RPMI8226 (cell line): Measurements from ENCODE around the gene RNF32.
"Not testable (repeated sequence)": the region's sequence is repeated elsewhere in the genome, so short reads cannot be mapped to it uniquely, and the experiment has no call there.

Experiments
- DNase-seq: peaks from one replicate; pipeline ENCODE4 v3.0.0-alpha.2; 2015

RNF32 gene

DNA sequence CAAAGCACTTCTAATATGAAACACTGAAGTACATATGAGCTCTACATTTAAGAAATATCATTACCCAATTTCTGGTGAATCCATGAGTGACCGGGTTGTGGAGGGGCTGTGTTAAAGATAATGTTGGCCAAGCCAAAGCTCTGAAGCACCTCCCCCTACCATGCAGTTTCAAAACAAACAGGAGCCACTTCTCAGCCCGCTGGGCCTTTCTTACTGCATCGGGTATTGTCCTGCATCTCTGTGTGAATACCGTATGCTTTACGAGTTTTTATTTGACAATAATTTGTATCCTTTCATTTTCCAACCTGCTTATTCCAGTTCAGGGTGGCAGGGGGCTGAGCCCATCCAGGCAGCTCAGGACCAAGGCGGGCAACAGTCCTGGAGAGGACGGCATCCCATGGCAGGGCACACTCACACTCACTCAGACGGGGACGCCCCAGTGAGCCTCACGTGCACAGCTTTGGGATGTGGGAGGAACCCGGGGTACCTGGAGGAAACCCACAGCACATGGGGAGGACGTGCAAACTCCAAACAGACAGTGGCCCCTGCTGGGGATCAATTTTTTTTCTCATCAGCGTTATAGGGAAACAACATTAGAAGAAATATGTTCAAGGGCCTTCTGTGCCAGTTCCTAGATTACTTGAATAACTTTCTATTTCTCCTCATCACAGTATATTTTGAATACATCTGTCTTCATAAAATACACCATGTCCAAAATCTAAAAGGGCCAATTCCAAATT is 1.9 kb downstream of the RNF32 start:
- DNase-seq, result no peak

DNA sequence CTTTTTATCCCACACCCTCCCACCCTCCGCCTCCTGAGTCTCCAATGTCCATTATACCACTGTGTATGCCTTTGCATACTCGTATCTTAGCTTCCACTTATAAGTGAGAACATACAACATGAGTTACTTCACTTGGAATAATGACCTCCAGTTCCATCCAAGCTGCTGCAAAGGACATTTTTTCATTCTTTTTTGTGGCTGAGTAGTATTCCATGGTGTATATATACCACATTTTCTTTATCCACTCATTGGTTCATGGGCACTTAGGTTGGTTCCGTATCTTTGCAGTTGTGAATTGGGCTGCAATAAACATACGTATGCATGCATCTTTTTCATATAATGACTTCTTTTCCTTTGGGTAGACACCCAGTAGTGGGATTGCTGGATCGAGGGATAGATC is 6.8 kb downstream of the RNF32 start:
- not testable (repeated sequence) for DNase-seq

DNA sequence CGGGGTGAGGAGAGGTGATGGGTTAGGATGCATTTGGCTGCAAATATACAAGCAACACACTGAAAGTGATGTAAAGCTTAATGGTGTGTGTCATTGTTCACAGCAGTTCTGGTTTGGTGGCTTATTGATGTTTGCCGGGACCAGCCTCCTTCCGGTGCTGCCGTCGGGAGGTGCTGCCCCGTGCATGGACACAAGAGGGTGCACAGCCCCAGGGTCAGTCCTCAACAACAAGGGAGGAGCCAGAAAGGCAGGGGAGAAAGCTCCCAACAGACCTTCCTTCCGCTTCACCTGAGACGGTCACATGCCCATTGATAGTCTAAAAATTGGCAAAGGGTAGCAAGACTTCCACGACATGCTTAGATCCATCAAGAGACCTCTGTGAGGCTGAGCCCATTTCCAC is 9.5 kb downstream of the RNF32 start:
- peak; percentile 18 for DNase-seq

DNA sequence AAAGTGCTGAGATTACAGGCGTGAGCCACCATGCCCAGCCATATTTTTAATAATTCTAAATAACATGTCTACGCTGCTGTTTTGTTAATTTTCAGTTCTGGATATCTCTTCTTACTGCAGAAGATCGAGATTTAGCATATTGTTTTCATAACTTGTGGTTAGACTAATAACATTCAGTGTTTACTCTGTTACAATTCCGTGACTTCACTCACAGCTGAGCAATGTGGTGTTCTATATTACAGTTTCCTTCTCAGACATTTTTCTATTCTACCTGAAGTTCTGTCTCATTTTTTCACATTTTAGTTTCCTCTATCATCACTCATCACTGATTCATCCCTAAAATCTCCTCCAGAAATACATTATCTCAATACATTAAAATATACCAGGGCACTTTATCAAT is 10.9 kb downstream of the RNF32 start:
- DNase-seq, result no peak

DNA sequence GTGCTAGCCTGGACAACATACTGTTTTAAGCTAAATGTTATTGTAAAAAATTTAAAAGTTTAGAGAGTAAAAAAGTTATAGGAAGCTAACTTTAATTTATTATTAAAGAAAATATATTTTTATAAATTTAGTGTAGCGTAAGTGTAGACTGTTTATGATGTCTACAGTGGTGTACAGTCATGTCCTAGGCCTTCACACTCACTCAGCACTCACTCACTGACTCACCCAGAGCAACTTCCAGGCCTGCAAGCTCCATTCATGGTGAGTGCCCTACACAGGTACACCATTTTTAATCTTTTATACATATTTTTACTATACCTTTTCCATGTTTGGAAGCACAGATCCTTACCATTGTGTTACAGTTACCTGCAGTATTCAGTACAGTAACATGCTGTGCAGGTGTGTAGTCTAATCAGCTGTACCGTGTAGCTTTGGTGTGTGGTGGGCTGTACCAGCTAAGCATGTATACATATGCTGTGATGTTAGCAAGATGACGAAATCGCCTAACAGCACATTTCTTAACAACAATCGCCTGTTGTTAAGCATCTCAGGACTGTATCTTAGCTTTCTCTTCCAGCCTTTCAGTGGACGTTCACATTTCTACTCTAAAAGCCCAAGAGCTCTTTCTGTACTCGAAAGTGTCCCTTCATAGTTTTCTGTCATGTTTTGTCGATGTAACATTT is 12.5 kb downstream of the RNF32 start:
- no peak for DNase-seq

DNA sequence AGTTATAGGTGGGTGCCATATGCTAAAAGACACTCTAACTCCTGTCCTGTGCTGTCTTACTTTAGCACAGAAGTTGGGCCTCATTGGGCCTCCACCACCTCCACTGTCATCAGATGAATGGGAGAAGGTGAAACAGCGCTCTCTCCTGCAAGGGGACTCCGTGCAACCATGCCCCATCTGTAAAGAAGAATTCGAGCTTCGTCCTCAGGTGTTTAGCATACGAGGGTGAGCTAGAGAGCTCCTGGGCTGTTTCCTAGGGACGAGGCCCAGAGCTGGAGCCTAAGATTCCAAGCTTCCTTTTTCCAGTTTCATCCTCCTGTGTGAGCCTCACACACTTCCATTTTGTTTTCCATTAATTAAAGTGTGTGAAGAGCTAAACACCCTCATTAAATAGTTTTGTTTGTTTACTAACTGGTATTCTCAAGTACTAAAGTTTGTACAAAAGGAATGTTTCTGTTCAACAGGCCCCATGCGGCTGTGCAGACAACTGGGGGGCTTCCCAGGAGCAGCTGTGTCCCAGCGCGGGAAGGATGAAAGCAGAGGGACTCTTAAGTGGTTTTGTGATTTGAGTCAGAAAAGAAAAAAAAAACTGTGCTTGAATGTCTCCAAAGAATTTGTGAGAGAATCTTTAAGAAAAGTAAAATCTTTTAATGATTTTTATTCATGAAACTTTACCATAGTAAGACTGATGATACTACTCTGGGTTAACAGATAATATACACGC is 14.1 kb downstream of the RNF32 start:
- no peak for DNase-seq

DNA sequence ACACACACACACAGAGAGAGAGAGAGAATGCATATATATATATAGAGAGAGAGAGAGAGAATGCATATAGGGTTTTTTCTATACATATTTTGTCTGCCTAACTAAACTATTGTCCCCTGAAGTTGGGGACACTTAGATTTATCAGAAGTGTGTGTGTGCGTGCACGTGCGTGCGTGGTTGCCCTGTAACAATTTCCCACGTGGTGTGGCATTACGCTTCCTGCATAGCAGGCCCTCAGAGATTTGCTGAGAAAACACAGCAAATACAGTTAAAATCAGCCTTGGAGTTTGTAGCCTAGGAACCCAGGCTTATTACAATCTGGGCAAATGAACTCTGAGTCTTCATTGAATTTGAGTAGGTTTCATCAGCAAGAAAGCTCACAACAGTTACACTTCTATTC is 14.7 kb downstream of the RNF32 start:
- DNase-seq, result no peak

DNA sequence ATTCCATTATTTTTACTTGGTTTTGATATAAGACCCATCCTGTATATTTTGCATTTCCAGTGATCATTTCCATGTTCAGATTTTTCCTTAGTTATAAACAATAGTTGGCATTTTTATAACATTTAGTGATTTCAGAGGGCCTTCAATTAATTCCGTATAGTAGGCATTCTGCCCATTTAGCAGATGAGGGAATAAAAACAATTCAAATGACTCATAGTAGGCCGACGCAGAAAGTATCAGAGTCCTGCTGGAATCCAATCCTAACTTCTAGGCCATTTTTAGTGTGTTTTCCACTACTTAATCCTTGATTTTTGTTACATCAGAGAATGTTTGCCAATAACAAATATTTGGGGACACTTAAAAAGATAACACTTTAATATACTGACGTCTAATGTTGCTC is 15.4 kb downstream of the RNF32 start:
- no peak for DNase-seq

DNA sequence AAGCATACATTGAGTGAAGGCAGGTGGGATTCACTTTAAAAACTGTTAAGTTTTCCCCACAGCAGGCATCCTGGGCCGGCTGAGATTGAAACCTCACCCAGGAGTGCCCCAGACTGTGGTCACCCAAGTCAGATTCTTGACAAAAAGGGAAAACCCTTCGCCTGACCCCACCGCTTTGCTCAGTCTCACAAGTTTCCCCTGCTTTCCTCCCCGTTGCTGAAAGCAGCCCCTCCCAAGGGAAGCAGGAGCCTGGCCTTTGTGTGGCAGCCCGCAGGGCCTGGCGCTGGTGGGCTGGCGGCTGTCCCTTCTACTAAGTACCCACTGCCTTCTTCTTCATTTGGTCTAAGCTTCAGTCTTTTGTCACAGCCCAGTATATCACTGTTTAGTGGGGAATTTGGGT is 16.0 kb downstream of the RNF32 start:
- no peak for DNase-seq

DNA sequence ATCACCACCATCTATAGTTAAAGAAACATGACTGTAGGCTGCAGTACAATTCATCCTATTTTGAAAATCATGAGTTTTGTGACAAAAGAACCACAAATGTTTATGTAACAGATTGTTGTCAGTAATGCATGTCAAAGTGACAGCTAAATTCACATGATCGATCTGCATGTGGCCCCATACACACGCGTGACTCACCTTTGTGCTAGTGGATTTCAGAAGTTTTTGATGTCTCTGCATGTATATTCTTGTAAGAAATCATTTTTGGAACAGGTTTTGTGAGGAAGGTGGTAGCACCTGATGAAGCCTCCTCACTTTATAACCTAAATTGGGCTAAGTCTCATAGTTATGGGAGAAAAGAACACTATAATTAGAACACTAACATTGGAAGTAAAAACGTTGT is 17.1 kb downstream of the RNF32 start:
- DNase-seq, result no peak

DNA sequence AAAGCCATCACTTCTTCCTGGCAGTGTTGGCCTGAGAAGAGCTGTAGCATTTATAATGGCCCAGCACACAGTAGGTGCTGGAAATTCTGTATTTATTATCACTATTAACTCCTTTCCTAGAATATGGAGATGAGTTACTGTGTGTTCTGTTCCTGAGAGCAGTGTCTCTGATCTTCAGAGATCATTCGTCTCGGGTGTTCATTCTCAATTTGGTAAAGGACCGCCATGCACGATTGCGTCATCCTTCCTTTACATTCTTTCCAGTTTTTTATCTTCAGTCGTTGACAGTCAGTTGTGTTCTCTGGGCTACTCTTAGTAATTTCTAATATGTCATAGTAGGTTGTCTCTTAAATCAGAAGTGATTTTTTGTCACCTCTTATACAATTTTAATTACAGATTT is 18.6 kb downstream of the RNF32 start:
- DNase-seq, result no peak

DNA sequence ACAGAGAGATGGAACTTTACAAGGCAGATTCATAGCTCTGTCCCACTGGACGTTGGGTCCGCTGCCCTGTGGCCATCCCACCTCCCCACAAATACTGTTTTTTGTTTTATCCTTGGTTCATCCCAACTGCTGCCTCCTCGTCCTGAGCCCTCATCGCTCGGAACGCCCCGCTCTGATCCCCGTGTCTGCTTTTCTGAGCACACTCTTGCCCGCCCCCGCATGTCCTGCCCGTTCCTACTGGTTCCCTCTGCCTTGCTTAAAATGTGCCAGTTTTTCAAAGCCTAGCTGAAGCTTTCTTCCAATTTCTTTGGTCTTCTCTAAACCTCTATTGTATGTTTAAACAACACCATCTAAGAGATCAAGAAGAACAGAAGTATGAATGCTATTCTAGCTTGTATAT is 19.4 kb downstream of the RNF32 start:
- no peak for DNase-seq

DNA sequence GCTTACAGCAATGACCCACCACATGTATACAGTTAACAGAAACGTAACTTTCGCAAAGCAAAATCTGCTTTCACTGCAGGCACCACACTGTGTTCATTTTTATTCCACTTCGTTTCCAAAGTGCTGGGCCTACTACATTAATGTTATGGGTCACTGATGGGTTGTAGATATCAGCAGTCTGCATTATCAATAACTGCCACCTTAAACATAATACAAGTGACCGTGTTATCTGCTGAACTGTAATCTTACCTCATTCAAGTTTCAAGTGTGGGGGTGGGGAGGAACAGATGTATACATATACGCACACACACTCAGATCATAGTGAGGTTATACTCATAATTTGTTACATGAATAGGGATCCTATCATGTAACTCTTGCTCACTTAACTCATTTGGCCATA is 21.1 kb downstream of the RNF32 start:
- DNase-seq, result no peak

DNA sequence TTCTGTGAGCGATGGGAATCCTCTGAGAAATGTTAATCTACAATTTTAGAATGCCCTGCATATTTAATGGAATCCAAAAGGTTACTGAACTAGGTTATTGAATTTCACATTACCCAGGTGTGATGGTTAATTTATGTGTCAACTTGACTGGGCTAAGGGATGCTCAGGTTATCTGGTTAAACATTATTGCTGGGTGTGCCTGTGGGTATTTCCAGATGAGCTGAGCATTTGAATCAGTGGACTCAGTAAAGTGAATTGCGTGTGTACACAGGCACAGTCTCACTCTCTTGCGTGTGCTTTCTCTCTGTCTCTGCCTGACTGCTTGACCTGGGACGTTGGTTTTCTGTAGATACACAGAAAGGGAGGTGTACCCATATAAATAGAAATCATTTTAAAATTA is 21.7 kb downstream of the RNF32 start:
- no peak for DNase-seq

DNA sequence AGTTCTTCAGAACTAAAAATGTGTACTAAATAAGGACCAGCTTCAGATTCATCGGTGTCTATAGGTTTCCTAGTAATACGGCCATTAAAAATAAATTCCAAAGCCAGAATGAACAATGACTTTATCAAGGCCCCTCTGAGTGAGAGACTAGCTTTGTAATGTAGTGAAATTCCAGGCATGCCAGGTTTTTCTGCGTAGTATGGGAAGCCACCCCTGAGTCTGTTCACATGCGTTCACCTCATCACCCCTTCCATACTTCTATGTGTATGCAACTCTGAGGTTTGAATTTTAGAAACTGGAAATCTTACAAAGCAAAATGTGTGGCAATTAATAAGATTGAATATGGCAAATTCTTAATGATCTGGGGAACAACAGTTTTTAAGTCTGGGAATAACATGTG is 24.5 kb downstream of the RNF32 start:
- no peak for DNase-seq

DNA sequence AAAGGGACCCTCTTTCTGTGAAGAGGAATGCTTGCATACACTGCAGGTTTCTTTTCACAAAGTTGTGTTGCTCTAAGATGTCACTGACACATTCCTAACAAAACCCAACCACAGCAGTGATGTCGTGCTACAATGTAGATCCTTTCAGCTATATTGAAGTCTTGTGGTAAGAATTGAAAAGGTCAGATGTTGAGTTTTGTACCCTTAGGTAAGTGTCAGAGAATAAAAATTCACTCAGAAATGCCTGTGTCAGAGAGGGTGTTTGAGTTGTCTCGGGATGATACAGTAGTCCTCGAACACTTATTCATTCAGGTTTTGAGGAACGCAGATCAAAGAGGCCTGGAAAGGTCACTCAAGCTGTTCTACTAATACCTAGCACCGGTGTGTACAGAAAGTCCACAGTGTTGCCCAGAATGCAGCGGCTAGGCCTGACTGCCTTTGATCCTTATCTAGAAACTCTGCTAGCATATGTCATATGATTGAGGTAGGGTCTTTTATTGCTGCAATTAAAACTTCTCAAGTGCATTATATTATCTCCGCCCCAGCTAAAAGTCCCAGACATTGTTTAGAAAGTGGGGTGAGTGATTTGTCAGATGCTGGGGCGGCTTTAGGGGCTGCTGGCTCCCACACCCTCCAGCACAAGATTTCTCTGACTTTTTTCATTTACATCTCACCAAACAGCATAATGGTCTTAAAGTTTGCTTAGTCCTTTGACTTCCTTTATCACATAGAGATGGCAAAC is 26.0 kb downstream of the RNF32 start:
- no peak for DNase-seq

DNA sequence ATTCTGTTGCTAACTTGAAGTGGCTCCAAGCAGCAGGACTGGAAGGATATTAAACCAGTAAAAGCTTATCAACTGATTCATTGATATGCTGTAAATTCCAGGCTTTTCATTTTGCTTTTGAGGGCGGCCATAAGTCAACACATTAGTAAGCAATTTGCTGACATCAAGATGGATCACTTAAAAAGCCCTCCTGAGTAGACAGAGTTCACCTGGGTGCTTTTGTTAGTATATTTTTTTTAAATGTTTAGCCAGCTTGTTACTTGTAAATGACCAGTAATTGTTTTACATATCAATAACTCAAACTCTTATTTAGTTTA is 26.5 kb downstream of the RNF32 start:
- no peak for DNase-seq

DNA sequence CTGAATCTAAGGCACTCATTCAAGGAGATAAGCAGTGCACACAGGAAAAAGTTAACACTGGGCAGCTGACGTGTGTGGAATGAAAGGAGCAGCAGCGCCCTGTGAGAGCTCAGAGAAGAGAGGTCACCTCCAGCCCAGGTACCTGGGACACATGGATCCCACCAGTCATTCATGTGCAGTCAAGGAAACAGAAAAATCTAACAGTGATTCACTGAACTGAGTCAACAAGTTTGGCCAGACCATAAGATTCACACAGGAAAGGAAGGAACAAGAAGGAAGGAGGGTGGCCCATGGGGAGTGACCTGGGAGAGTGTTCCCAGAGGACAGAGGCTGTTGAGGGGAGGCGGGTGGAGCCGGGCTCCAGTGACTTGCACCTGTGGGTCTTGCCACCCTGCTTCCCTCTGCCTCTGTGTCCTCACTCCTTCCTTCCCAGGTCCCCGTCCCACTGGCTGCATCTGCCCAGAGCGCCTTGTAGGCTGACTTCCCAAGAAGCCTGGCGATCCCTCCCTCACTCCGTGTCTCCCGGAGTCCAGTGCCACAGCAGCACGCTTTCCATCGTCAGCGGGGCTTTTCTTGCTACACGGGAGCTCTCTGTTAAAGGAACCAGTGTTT is 27.7 kb downstream of the RNF32 start:
- DNase-seq, result no peak

DNA sequence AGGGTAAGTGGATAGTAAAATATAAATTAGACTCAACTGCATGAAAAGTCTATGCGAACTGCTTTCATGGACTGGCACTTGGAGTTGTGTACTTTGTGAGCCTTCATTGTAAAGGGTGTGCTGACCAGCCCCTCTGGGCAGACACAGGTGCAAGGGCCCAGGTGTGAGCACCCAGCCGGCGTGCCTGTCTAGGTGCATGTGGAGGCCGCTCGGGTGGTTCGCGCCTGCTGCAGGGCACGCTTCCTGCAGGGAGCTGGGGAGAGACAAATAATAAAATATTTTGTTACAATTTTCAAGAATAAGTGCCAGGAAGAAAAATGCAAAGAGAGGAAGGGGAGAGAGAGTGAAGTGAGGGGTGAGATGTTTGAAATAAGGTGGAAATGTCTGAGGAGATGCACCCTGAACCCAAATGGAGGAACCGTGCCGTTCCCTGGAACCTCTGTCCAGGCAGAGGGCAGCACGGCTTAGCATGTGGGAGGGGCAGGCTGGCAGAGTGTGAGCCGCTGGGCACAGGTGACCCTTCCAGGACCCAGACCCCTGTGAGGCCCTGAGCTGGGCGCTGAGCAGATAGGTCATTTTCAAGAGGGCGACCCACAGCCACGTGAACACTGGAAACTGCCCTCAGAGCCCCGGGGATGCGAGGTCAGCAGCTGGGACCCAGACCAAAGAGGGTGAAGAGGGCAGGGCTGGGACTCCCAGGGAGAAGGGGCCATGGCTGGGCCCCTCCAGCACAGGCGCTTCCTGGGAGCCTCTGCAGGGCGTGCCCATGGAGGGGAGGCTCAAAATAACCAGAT is 28.7 kb downstream of the RNF32 start:
- DNase-seq, result no peak

DNA sequence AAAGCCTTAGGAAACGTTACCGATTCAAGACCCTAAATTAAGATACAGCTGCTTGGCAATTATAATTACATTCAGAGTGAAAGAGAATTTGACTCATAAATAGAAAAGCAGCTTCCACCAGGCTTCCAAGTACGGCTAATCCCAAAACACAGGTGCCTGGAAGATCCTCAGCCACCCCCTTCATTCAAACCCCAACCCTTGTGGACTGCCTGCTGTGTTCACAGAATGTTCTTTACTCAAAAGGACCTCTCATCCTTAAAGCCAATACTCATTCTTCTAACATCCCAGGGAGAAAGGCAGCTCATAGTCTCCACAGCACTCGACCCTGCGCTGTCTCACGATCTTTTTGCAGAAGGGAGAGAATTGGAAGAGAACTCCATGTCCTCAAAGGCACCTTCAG is 32.9 kb downstream of the RNF32 start:
- DNase-seq, result no peak

DNA sequence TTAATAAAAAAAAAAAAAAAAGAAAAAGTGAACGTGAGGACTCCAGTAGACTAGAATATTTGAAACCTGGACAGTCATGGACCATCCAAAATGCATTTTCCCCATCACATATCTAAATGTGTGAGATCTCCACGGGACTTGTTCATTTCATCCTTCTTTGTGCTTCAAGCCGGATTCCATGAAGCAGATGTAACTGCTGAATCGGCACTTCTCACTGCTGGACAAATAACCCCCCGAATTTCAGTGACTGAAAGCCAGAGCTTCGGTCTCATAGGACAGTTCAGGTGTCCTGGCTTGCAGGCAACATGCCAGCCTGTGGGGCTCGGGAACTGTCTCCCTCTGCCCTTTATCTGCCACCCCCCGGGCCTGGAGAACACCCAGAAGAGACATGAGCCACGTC is 33.3 kb downstream of the RNF32 start:
- no peak for DNase-seq

DNA sequence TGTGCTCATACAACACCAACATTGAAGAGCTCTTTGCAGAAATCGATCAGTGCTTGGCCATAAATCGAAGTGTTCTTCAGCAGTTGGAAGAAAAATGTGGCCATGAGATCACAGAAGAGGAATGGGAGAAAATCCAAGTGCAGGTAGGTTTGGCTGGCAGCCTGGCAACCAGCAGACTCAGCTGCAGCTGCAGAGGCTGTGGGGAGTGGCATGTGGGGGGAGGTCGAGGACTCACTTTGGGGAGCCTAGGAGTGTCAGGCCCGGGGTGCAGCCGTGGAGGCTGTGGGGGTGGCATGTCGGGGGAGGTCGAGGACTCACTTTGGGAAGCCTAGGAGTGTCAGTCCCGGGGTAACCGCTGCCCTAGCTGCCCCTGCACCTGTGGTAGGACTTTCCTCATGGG is 35.1 kb downstream of the RNF32 start:
- no peak for DNase-seq
